Immature natural killer cell (primary cell): ENCODE data around the gene NCKAP5. TPM values are rescaled to one million over a fixed set of nuclear protein-coding genes. Genes with fewer than 3 reads are reported as not detected.

ENCODE experiments used
- DNase-seq, 3 donors: peaks; one replicate each; pipeline ENCODE4 v3.0.0; 2022; ENCODE audit warnings: mixed read lengths in 1 of 3
- H3K27ac Mint-ChIP-seq, 6 donors: one replicate each; pipeline ENCODE4 v1.8.0; 2020; ENCODE audit warnings: mixed read lengths in 6 of 6, mild to moderate bottlenecking in 5 of 6, inconsistent platforms in 4 of 6, moderate library complexity in 3 of 6
- H3K27me3 Mint-ChIP-seq, 3 donors: one replicate each; pipeline ENCODE4 v1.8.0; 2020 to 2021; ENCODE audit warnings: low read depth in 3 of 3, mild to moderate bottlenecking in 3 of 3, mixed read lengths in 3 of 3, moderate library complexity in 3 of 3, inconsistent platforms in 1 of 3
- H3K36me3 Mint-ChIP-seq, 3 donors: one replicate each; pipeline ENCODE4 v1.8.0; 2020; ENCODE audit warnings: mixed read lengths in 3 of 3, inconsistent platforms in 2 of 3, mild to moderate bottlenecking in 2 of 3
- H3K4me1 Mint-ChIP-seq, 2 donors: one replicate each; pipeline ENCODE4 v1.8.0; 2020; ENCODE audit warnings: inconsistent platforms in 2 of 2, mild to moderate bottlenecking in 2 of 2, mixed read lengths in 2 of 2, moderate library complexity in 1 of 2
- H3K4me3 Mint-ChIP-seq, 5 donors: one replicate each; pipeline ENCODE4 v1.8.0; 2020; ENCODE audit warnings: mild to moderate bottlenecking in 5 of 5, mixed read lengths in 5 of 5, inconsistent platforms in 3 of 5, moderate library complexity in 3 of 5
- H3K9me3 Mint-ChIP-seq, 6 donors: one replicate each; pipeline ENCODE4 v1.8.0; 2020; ENCODE audit warnings: mild to moderate bottlenecking in 6 of 6, mixed read lengths in 6 of 6, inconsistent platforms in 4 of 6, moderate library complexity in 3 of 6
- polyA plus RNA-seq, 3 donors: library from polyadenylated mRNA; unstranded; fragments of 300-500 nt; fragmentation: Illumina TruSeq; gene quantifications; one replicate each; pipeline ENCODE4 v1.2.3, GENCODE V29; 2021

Gene NCKAP5
- polyA plus RNA-seq, 3 donors from 2014 or later: not detected

DNA sequence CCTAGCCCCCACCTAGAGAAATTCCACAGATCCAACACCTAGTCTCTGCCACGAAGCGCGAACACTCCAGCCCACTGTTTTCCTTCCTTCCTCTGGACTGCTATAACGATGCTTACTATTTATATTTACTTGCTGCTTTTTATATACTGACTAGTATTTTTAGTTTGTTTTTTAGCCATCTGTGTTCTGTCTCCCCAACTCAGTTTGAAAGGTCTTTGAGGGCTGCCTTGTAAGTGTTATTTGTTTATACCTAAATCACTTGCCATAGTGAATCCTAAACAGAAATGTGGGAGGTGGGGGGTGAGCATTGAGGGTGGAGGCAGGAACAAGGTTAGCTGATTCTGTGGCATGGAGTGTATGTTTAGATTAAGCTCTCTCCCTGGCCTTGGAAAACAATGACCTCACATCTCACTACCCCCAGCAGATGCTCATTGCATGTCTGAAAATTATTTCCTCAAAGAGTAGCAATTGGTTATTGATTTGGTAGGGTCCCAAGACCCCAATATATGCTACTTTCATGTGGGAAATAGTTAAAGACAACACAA is 1.1 kb upstream of the NCKAP5 start:
- H3K9me3 Mint-ChIP-seq: peaks cover 0 to 8% (median 5%) of the 10 kb centered on the region in 6 donors
- H3K27ac Mint-ChIP-seq: no peak overlapping the region

GRCh38 chr2:133568598-133568997 is 335 bp upstream of the NCKAP5 start:
- Mint-ChIP-seq H3K9me3 (peaks cover 0 to 8% (median 1%) of the 10 kb centered on the region in 6 donors), H3K36me3 (no peaks in the 10 kb centered on the region)
- DNase-seq: no peak

More for the DNA sequence above, 1.1 kb upstream of the NCKAP5 start:
- no peaks in the 10 kb centered on the region for H3K4me1 Mint-ChIP-seq
- no peak for DNase-seq
- H3K27me3 Mint-ChIP-seq: peaks cover 0 to 10% (median 7%) of the 10 kb centered on the region in 3 donors
- H3K4me3 Mint-ChIP-seq: no peak overlapping the region
- H3K36me3 Mint-ChIP-seq: no peaks in the 10 kb centered on the region

DNA sequence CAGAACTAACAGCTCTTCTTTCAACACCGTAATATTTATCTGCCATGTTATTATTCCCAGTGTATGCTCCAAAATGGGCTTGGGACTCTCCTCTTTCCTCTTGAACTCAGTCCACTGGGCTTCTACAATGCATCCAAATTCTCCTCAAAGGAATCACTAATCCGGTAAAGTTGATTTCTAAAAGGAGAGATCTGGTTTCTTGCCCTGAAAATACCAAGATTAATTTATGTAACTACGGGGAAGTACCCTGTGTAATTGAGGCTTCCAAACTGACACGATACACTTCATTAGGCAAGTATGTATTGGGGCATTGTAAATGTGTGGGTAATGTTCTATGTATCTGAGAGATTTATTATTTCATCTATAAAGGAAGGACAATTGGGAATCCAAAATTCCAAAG is 5.7 kb downstream of the NCKAP5 start:
- H3K9me3 Mint-ChIP-seq: peaks cover 0 to 9% (median under 1%) of the 10 kb centered on the region in 6 donors
- peaks cover 0 to 7% (median 0%) of the 10 kb centered on the region in 3 donors for H3K27me3 Mint-ChIP-seq
- H3K4me3 Mint-ChIP-seq: no peak overlapping the region
- DNase-seq: no peak
- H3K36me3 Mint-ChIP-seq: no peaks in the 10 kb centered on the region
- no peaks in the 10 kb centered on the region for H3K4me1 Mint-ChIP-seq
- H3K27ac Mint-ChIP-seq: no peak overlapping the region

More at GRCh38 chr2:133568598-133568997, 335 bp upstream of the NCKAP5 start:
- H3K27me3 Mint-ChIP-seq: peaks cover 0 to 11% (median 7%) of the 10 kb centered on the region in 3 donors
- H3K27ac Mint-ChIP-seq: no peak overlapping the region
- no peaks in the 10 kb centered on the region for H3K4me1 Mint-ChIP-seq
- H3K4me3 Mint-ChIP-seq: no peak overlapping the region

GRCh38 chr2:133561045-133561852 is 7.0 kb downstream of the NCKAP5 start:
- no peak for DNase-seq
- H3K4me3 Mint-ChIP-seq: no peak overlapping the region
- H3K27ac Mint-ChIP-seq: no peak overlapping the region
- peaks cover 0 to 9% (median under 1%) of the 10 kb centered on the region in 6 donors for H3K9me3 Mint-ChIP-seq
- H3K36me3 Mint-ChIP-seq: no peaks in the 10 kb centered on the region
- H3K4me1 Mint-ChIP-seq: no peaks in the 10 kb centered on the region
- peaks cover 0 to 5% (median 0%) of the 10 kb centered on the region in 3 donors for H3K27me3 Mint-ChIP-seq

DNA sequence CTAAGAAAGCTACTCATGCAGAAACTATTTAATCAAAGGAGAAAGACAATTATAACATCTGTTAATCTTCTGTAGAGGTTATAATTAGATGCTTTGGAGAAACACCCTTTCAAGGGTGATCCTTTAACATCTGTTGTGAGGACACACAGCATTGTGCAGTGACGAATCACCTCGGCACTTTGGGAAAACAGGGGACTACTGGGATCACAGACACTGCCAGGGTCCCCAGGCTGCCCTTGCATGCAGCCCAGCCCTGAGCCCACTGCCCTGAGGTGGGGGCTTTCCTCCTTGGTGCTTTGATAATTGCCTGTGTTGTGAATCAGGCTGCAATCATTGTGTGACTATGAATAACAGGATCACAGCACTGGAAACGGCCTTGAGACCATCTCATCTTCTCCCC is 10.6 kb downstream of the NCKAP5 start:
- Mint-ChIP-seq H3K4me3 (no peak overlapping the region), H3K9me3 (peaks cover 0 to 8% (median under 1%) of the 10 kb centered on the region in 6 donors), H3K27ac (no peak overlapping the region), H3K36me3 (no peaks in the 10 kb centered on the region), H3K27me3 (no peaks in the 10 kb centered on the region), H3K4me1 (no peaks in the 10 kb centered on the region)
- no peak for DNase-seq

DNA sequence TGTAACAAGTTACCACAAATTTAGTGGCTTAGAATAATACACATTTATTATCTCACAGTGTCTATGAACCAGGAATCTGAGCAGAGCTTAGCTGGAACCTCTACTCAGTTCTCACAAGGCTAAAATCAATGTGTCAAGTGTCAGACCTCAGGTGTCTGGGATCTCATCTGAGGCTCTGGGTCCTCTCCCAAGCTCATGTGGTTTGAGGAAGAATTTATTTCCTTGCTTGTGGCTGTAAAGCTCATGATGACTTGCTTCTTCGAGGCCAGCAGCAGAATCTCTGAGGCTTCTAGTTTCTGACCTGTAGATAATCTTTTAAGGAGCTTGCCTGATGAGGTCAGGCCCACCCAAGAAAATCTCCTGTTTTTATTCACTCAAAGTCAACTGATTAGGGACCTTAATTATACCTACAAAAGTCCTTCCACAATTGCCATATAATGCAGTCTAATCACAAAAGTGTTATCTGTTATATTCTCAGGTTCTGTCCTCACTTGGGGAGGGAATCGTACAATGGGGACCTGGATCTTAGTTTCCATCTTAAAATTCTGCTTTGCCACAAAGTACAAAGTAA is 14.3 kb downstream of the NCKAP5 start:
- Mint-ChIP-seq H3K4me1 (no peaks in the 10 kb centered on the region), H3K9me3 (peaks cover 0 to 5% (median 0%) of the 10 kb centered on the region in 6 donors), H3K36me3 (no peaks in the 10 kb centered on the region), H3K27ac (no peak overlapping the region), H3K27me3 (no peaks in the 10 kb centered on the region), H3K4me3 (no peak overlapping the region)
- no peak for DNase-seq

GRCh38 chr2:133553251-133553650 is 15.0 kb downstream of the NCKAP5 start:
- H3K9me3 Mint-ChIP-seq: peaks cover 0 to 5% (median under 1%) of the 10 kb centered on the region in 6 donors
- DNase-seq: no peak
- no peaks in the 10 kb centered on the region for H3K4me1 Mint-ChIP-seq
- no peak overlapping the region for H3K27ac Mint-ChIP-seq
- H3K4me3 Mint-ChIP-seq: no peak overlapping the region
- H3K36me3 Mint-ChIP-seq: no peaks in the 10 kb centered on the region
- no peaks in the 10 kb centered on the region for H3K27me3 Mint-ChIP-seq

- H3K4me1 Mint-ChIP-seq: no peaks in the 10 kb centered on the region
- H3K27me3 Mint-ChIP-seq: peaks cover 0 to 2% (median 0%) of the 10 kb centered on the region in 3 donors
- DNase-seq: no peak
- H3K36me3 Mint-ChIP-seq: no peaks in the 10 kb centered on the region
- H3K9me3 Mint-ChIP-seq: peaks cover 0 to 5% (median under 1%) of the 10 kb centered on the region in 6 donors
- no peak overlapping the region for H3K4me3 Mint-ChIP-seq
- H3K27ac Mint-ChIP-seq: no peak overlapping the region
Measured at GRCh38 chr2:133552821-133553220, 15.4 kb downstream of the NCKAP5 start.

DNA sequence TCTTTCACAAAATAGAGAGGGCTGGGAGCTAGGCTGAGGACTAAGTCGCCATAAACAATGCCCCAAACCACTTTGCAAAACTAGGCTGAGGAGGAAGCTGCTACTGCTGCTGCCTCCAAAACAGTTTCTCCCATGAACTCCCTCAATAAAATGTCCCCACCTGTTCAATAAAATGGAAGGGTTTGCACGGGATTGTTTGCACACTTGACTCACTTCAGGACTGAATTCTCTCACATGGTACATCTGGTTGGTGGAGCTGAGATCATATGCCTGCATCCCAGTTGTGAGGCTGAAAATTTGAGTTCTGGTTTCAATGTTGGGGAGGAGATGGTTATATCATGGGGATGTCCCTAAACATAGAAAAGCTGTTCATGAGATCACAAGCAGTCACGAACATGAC is 26.5 kb downstream of the NCKAP5 start:
- DNase-seq: no peak
- H3K9me3 Mint-ChIP-seq: peaks cover 0 to 29% (median 8%) of the 10 kb centered on the region in 6 donors
- no peak overlapping the region for H3K27ac Mint-ChIP-seq
- H3K27me3 Mint-ChIP-seq: peaks cover 0 to 5% (median 0%) of the 10 kb centered on the region in 3 donors
- H3K4me1 Mint-ChIP-seq: no peaks in the 10 kb centered on the region
- H3K4me3 Mint-ChIP-seq: no peak overlapping the region
- H3K36me3 Mint-ChIP-seq: no peaks in the 10 kb centered on the region

GRCh38 chr2:133541376-133541775 is 26.9 kb downstream of the NCKAP5 start:
- Mint-ChIP-seq H3K9me3 (peaks cover 0 to 25% (median 8%) of the 10 kb centered on the region in 6 donors), H3K36me3 (no peaks in the 10 kb centered on the region), H3K4me3 (no peak overlapping the region)

DNA sequence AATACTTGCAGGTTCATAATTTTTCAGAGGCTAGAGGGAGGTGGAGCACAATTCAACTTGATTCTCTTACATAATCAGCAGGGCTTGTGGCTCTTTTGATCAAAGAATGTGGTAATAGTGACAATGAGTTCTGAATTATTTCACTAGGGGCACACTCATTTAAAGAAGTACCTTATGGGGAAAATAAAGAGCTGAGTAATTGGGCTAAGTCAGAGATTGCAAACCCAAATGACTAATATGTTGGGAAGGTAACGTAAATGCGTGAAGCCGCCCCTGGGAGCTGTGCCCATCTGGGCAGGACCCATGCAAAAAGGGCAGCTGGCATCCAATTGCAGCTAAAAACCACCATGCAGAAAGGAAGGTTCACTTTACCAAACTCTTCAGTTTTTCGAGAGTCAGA is 35.3 kb downstream of the NCKAP5 start:
- Mint-ChIP-seq H3K4me3 (no peak overlapping the region), H3K4me1 (no peaks in the 10 kb centered on the region), H3K27ac (no peak overlapping the region), H3K36me3 (no peaks in the 10 kb centered on the region), H3K9me3 (peaks cover 0 to 11% (median under 1%) of the 10 kb centered on the region in 6 donors), H3K27me3 (no peaks in the 10 kb centered on the region)
- no peak for DNase-seq

More at GRCh38 chr2:133541376-133541775, 26.9 kb downstream of the NCKAP5 start:
- peaks cover 0 to 5% (median 0%) of the 10 kb centered on the region in 3 donors for H3K27me3 Mint-ChIP-seq
- no peak overlapping the region for H3K27ac Mint-ChIP-seq
- H3K4me1 Mint-ChIP-seq: no peaks in the 10 kb centered on the region
- DNase-seq: no peak

GRCh38 chr2:133531382-133531781 is 36.9 kb downstream of the NCKAP5 start:
- no peak overlapping the region for H3K27ac Mint-ChIP-seq

GRCh38 chr2:133530645-133531044 is 37.6 kb downstream of the NCKAP5 start:
- no peak overlapping the region for H3K4me3 Mint-ChIP-seq
- peaks cover 0 to 2% (median 0%) of the 10 kb centered on the region in 3 donors for H3K27me3 Mint-ChIP-seq
- peaks cover 0 to 1% (median 0%) of the 10 kb centered on the region in 6 donors for H3K9me3 Mint-ChIP-seq
- H3K36me3 Mint-ChIP-seq: no peaks in the 10 kb centered on the region
- DNase-seq: no peak
- no peaks in the 10 kb centered on the region for H3K4me1 Mint-ChIP-seq
- H3K27ac Mint-ChIP-seq: no peak overlapping the region

More at GRCh38 chr2:133531382-133531781, 36.9 kb downstream of the NCKAP5 start:
- H3K36me3 Mint-ChIP-seq: no peaks in the 10 kb centered on the region
- peaks cover 0 to 1% (median 0%) of the 10 kb centered on the region in 6 donors for H3K9me3 Mint-ChIP-seq
- no peak for DNase-seq
- H3K4me3 Mint-ChIP-seq: no peak overlapping the region
- no peaks in the 10 kb centered on the region for H3K4me1 Mint-ChIP-seq
- peaks cover 0 to 2% (median 0%) of the 10 kb centered on the region in 3 donors for H3K27me3 Mint-ChIP-seq
